HG02623 (cell line): ENCODE measurements around the gene NDUFA7.
"Not testable (repeated sequence)": the region's sequence is repeated elsewhere in the genome, so short reads cannot be mapped to it uniquely, and the experiment has no call there.

Source experiments
- ATAC-seq: cut with Tn5 transposase; IDR thresholded peaks from one replicate; pipeline ENCODE4 v1.9.1; 2021; ENCODE audit warnings: moderate library complexity; ENCODE audit not compliant: unreplicated experiment

The NDUFA7 gene

DNA sequence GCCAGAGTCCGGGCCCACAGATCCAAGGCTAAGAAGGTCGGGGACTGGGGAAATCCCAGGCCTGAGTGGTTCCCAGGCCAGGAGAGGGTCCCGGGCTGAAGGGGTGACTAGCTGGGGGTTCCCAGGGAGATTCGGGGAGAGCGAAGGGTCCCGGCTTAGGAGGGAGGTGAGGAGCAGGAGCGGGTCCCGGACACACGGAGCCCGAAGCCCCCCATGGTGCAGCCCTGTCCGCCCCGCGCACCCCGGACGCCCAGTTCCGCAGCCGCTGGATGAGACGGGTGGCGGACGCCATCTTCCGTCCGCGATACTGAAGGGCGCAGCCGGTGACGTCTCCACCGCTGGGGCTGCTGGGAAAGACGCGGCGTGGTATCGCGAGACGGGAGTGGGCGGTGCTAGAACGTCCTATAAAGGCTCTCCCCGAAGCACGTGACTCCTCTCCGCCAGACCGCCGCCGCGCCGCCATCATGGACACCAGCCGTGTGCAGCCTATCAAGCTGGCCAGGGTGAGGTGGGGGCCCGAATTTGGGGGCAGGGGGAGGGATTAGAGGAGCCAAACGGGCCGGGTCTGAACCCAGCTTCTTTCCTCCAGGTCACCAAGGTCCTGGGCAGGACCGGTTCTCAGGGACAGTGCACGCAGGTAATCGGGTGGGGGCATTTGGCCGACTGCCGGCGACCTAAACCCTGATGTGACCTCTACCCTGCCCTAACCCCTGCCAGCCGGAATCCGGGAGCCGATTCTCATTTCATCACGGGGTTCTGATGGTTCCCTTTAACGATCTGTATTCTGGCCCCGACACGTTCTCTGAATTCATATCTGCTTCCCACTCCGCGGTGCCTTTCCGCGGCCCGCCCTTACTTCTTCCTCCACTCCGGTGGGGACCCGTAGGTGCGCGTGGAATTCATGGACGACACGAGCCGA is at the start of gene NDUFA7, which contains the start of gene RPS28:
Gene NDUFA7 (minus strand): TSS at position 309 of the 919 bp plus-strand sequence. CDS start 17 bp downstream, at position 292.
Gene RPS28 (plus strand): TSS at position 430 of the 919 bp plus-strand sequence. CDS start 35 bp downstream, at position 465.
- ATAC-seq = peak; percentile 78

DNA sequence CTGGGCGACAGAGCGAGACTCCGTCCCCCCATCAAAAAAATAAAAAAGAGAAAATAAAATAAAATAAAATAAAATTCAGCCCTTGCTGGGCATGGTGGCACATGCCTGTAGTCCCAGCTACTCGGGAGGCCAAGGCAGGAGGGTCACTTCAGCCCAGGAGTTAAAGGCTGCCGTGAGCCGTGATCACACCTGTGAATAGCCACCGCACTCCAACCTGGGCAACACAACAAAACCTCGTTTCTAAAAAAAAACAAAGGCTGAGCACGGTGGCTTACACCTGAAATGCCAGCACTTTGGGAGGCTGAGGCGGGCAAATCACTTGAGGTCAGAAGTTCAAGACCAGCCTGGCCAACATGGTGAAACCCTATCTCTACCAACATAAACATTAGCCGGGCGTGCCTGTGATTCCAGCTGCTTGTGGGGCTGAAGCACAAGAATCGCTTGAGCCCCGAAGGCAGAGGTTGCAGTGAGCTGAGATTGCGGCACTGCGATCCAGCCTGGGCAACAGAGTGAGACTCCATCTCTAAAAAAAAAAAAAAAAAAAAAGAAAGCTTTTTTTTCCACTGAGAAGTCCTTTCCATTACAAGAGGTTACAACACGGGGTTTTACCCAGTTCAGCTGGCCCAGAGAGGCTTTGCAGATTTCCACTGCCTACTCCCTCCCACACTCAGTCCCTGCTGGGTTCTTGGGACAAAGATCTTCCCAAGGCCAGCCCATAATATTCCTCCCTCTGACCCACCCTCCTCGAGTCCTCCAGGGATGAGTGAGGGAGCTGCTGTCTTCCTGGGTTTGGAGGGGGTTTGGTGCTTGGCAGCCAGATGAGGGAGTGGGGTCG is 49.2 kb upstream of the NDUFA7 start:
- no peak for ATAC-seq

DNA sequence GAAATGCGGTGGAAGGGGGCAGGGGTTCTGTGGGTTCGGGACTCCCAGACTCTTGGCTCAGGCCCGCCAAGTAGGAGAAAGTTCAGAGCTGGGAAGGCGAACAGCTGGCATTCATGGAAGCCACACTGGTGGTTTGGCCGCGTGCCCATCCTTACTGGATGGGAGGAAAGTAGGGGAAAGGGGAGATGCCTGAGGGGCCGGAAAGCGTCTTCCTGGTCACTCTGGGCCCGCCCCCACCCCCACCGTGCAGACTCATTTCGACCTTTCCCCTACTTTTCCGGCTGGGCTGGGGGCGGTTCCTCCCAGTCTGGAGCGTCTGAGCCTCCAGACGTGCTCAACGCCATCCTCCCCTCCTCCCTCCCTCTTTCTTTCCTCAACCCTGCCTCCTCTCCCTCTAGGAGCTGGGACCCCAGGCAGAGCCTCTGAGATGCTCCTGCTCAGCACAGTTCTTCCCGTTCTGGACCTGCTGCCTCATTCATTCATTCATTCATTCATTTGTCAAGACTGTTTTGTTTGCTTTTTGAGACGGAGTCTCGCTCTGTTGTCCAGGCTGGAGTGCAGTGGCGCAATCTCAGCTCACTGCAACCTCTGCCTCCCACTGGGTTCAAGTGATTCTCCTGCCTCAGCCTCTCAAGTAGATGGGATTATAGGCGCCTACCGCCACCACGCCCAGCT is 46.3 kb upstream of the NDUFA7 start:
- no peak for ATAC-seq

DNA sequence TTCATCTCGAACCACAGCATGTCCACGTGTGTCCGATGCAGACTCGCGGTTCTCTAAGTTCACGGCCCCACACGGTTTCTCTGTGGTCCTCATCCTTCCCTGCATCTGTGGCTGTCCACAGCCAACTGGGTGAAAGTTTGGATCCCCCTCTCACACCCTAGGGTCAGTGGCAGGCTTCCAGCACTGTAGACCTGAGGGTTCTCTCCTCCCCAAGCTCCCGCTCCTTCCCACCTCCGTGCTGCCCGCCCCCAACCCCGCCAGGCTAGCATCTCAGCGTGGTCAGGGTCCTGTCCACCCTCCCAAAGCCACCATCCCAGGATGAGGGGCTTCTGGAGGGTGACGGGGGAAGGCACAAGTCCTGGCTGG is 45.8 kb upstream of the NDUFA7 start:
- ATAC-seq = no peak

DNA sequence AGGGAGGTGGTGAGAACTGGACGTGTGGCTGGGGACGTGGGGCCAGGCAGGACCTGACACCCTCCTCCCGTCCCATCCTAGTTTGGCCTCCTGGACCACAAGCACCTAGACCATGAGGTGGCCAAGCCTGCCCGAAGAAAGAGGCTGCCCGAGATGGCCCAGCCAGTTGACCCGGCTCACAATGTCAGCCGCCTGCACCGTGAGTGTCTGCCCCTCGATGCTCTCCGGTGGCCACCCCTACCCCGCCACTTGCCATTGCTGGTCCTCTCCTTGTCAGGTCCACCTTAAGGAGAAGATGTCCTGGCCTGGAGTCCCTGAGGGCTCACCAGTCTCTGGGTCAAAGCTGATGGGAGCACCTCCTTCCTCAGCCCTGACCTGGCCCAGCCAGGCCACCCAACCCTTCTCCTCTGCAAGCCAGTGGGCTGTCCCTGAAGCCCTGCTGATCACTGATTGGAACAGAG is 45.0 kb upstream of the NDUFA7 start:
- ATAC-seq = no peak

DNA sequence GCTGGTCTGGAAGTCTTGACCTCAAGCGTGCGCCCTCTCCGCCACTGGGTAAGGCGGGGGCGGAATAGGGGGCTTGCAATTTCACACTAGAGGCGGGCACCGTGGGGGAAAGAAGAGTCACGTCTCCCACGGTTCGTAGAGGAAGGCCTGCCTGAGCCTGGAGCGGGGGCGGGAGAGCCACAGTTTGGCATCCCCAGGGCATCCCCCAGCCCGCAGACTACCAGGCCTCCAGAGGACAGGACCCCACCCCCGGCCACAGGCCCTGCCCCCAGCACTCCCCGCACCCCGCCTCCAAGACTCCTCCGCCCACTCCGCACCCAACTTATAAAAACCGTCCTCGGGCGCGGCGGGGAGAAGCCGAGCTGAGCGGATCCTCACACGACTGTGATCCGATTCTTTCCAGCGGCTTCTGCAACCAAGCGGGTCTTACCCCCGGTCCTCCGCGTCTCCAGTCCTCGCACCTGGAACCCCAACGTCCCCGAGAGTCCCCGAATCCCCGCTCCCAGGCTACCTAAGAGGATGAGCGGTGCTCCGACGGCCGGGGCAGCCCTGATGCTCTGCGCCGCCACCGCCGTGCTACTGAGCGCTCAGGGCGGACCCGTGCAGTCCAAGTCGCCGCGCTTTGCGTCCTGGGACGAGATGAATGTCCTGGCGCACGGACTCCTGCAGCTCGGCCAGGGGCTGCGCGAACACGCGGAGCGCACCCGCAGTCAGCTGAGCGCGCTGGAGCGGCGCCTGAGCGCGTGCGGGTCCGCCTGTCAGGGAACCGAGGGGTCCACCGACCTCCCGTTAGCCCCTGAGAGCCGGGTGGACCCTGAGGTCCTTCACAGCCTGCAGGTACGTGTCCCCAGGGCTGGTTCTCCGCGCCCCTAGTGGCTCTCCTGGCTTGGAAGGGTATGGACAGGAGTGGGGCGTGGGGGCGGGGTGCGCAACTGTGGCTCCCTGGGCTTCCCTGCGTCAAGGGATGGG is 42.9 kb upstream of the NDUFA7 start, which contains the start of gene ANGPTL4:
Gene ANGPTL4 (plus strand): TSS at position 353 of the 969 bp plus-strand sequence. CDS start 167 bp downstream, at position 520.
- no peak for ATAC-seq

DNA sequence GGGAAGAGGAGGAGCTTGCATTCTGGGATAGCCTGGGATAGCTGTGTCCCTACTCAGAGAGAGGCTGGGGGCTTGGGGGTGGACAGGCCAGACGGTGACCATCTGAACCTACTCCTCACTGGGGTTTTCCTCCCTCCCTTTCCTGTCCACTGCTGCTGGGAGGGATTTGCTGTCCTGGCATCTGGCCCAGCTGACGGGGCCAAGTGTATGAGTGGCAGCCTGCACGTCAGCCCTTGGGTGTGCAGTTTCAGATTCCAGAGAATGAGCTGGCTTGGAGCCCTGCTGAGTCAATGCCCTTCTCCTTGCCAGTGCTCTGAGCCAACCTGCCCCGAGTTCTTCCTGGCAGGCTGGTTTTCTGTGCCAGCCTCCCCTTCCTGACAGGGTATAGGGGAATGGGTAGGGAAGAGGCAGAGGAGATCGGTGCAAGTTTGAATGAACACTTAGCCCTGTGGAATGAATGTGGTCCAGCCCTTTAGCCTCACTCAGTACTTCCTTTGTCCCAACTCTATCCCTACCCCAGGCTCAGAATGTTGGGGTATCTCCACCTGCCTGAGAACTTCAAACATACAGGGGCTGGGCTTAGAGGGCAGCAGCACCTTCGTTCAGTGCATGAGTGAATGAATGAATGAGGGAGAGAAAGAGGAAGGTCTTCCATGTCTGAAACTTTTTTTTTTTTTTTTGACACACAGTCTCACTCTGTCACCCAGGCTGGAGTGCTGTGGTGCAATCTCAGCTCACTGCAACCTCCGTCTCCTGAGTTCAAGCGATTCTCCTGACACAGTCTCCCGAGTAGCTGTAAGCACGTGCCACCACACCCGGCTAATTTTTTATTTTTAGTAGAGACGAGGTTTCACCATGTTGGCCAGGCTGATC is 41.0 kb upstream of the NDUFA7 start:
- no peak for ATAC-seq

DNA sequence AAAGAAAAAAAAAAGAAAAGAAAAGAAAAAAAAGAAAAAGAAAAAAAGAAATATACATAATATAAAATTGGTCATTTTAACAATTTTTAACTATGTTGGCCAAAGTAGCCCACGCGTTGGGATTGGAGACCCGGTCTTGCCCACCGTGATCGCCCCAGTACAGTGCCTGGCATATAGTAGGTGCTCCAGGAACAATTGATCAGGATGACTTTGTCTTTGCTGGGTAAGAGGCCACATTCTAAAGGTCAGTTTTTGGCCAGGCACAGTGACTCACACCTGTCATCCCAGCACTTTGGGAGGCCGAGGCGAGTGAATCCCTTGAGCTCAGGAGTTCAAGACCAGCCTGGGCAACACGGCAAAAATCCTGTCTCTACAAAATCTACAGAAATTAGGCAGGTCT is 39.0 kb upstream of the NDUFA7 start:
- no peak for ATAC-seq

DNA sequence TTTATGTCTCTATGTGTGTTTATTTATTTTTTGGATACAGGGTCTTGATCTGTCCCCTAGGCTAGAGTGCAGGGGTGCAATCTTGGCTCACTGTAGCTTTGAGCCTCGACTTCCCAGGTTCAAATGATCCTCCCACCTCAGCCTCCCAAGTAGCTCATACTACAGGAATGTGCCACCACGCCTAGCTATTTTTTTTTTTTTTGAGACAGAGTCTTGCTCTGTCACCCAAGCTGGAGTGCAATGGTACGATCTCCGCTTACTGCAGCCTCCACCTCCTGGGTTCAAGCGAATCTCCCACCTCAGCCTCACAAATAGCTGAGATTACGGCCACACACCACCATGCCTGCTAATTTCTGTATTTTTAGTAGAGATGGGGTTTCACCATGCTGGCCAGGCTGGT is 37.8 kb upstream of the NDUFA7 start:
- ATAC-seq = no peak

DNA sequence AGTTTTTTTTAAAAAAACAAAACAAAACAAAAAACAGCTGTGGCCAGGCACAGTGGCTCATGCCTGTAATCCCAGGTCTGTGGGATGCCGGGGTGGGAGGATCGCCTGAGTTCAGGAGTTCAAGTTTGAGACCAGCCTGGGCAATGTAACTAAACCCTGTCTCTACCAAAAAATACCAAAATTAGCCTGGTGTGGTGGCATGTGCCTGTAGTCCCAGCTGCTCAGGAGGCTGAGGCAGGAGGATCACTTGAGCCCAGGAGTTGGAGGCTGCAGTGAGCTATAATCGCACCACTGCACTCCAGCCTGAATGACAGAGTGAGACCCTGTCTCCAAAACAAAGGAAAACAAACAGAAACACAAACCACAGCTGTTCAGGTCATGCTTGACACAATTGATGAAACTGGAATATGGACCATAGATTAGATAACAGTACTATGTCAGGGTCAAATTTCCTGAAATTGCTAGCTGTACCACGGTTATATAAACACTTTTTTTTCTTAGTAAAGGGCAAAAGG is 35.9 kb upstream of the NDUFA7 start:
- ATAC-seq = no peak

DNA sequence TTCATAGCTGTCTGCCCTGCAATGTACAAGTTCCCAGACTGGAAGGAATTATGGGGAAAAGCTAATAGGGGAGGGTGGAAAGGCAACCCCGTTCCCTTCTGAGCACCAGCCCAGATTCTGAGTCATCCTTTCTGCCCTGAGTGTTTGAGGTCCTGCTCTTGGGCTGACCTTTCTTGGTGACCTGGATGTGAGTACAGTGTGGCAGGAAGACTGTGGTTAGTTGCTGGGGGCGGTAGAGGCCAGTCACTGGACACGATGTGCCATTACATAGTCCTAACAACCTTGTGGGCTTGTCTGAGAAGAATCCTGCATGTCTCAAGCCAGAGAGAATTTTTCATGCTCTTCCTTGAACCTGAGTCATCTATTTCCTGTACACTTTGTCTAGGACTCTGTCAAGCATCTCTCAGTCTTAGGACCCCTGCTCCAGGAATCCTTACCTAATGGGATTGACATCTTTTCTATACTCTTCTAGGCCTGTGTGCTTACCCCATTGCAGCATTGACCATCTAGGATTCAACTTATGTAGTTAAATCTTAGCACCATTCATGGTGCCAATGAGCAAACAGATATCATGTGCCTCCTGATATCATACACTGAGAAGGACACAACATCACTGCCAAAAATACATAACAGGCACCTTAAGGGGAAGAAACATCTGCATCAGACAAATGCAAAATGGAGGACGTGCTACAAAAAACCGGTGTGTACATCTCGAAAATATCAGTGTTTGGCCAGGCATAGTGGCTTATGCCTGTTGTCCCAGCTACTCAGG is 34.6 kb upstream of the NDUFA7 start:
- no peak for ATAC-seq

DNA sequence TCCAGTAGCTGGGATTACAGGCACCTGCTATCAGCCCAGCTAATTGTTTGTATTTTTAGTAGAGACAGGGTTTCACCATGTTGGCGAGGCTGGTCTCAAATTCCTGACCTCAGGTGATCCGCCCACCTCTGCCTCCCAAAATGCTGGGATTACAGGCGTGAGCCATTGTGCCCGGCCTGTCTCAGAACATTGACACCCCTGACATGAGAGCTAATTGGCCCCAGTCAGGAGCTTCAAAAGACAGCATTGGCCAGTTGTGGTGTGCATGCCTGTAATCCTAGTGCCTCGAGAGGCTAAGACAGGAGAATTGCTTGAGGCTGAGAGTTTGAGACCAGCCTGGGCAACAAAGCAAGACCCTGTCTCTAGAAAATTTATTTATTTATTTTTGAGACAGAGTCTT is 31.7 kb upstream of the NDUFA7 start:
- ATAC-seq = not testable (repeated sequence)

DNA sequence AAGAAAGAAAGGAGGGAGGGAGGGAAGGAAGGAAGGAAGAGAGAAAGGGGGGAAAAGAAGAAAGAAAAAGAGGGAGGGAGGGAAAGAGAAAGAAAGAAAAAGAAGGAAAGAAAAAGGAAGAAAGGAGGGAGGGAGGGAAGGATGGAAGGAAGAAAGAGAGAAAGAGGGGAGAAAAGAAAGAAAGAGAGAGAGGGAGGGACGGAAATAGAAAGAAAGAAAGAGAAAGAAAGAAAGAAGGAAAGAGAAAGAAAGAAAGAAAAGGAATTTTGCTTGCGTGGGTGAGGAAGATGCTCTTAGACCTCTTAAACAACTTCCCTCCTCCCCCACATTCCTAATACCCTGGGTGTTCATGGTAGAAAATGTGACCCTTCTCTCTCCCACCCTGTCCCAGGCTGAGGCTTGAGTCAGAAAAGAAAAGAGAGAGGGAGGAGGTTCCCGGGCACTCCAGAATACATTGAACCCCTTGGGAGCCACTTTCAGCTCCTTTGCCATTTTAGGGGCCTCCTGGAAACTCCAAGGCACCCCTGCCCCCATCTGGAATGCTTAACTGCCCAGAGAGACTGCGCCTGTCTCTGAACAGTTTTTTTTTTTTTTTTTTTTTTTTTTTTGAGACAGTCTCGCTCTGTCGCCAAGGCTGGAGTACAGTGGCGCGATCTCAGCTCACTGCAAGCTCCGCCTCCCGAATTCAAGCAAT is 31.1 kb upstream of the NDUFA7 start:
- ATAC-seq = no peak

DNA sequence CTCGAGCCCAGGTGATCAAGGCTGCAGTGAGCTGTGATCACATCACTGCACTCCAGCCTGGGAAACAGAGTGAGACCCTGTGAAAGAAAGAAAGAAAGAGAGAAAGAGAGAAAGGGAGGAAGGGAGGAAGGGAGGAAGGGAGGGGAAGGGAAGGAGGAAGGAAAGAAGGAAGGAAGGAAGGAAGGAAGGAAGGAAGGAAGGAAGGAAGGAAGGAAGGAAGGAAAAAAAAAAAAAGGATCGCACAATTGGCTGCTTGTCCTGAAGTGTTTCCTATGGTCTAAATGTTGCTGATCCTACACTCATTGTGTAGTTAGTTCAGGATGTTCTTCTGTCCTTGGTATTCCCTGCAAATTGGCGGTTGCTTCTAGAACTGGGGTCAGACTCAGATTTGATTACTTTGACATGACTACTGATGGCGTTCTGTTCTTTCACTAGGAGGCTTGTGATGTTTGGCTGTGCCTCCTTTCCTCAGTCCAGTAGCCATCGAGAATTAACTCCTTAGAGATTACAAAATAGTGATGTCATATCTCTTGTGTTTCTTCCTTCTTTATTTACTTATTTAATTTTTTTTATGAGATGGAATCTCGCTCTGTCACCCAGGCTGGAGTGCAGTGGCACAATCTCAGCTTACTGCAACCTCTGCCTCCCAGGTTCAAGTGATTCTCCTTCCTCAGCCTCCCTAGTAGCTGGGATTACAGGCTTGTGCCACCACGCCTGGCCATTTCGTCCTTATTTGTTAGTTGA is 28.6 kb upstream of the NDUFA7 start:
- not testable (repeated sequence) for ATAC-seq

DNA sequence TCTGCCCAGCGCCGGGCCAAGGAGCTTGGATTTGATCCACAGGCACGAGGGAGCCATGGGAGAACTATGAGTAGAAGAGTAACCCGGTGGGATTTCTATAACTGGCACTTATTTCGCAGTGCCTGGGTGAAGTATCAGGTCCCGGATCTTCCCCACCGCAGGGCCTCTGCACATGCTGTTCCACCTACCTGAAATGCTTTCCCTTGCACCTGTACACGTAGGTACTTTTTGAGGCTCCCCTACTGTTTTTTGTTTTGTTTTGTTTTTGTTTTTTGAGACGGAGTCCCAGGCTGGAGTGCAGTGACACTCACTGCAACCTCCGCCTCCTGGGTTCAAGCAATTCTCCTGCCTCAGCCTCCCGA is 22.3 kb upstream of the NDUFA7 start:
- ATAC-seq = no peak

DNA sequence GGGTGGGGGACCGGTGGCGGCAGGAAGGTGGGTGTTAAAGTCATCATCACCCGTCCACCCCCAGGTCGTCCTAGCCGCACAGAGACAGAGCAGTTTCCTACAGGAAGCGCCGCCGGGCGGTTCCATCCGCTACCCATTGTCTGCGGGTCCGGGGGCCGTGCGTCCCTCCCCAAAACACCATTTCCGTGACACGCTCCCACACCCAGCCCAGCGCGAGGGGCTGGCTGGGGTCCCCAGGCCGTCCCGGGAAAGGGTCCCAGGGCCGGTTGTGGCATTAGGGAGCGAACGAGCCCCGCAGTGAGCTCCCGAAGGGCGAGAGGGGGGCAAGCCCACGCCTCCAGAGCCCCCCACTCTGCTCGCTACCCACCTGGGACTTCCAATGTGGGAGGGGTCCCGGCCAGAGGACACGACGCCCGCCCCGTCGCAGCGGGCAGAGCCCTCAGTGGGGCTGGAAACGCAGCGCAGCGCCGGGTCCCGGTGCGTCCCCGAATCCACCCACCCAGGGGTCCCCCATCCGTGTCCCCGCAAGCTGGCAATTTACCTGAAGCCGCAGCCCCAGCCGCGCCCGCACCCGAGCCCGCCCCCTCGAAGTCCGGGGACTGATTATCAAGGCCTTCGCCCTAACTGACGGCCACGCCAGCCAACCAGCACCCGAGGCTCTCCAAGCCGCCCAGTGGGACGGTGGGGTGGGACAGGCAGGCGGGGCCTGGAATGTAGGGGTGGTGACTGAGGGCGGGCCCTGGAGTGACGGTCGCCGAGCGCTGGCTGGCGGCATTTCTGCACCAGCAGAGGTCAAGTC is 21.7 kb upstream of the NDUFA7 start, which contains the start of gene KANK3:
Gene KANK3 (minus strand): TSS at position 579 of the 799 bp plus-strand sequence. CDS start 5,434 bp downstream, outside the sequence.
- peak; percentile 88 for ATAC-seq
